NCI-H345 (cell line): ENCODE results near the gene DLX4.

Experiments
- DNase-seq: peaks from one replicate; lab custom pipeline; 2025; lab: John Stamatoyannopoulos, UW

DLX4 gene, protein sequence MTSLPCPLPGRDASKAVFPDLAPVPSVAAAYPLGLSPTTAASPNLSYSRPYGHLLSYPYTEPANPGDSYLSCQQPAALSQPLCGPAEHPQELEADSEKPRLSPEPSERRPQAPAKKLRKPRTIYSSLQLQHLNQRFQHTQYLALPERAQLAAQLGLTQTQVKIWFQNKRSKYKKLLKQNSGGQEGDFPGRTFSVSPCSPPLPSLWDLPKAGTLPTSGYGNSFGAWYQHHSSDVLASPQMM

DNA sequence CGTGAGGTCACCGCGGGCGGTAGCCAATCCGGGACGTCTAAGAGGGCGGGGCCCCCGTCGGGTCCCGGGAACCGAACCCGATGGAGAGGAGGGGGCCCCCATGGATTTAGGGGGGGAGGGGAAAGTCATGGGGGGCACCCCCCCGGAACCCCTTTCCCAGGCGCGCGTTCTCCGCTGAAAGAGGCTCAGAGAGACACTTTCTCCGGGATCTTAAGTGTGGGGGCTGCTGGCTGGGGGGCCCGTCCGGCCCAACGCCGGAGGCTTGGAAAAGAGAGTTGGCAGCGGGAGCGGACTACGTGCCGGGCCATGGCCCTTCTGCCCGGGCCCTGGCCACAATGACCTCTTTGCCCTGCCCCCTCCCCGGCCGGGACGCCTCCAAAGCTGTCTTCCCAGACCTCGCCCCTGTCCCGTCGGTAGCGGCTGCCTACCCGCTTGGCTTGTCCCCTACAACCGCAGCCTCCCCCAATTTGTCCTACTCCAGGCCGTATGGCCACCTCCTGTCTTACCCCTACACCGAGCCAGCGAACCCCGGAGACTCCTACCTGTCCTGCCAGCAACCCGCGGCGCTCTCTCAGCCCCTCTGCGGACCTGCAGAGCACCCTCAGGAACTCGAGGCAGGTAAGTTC, at the start of gene DLX4:
Gene DLX4 (plus strand): TSS at position 57 of the 626 bp plus-strand sequence. CDS start 279 bp downstream, at position 336.
- DNase-seq: no peak

DNA sequence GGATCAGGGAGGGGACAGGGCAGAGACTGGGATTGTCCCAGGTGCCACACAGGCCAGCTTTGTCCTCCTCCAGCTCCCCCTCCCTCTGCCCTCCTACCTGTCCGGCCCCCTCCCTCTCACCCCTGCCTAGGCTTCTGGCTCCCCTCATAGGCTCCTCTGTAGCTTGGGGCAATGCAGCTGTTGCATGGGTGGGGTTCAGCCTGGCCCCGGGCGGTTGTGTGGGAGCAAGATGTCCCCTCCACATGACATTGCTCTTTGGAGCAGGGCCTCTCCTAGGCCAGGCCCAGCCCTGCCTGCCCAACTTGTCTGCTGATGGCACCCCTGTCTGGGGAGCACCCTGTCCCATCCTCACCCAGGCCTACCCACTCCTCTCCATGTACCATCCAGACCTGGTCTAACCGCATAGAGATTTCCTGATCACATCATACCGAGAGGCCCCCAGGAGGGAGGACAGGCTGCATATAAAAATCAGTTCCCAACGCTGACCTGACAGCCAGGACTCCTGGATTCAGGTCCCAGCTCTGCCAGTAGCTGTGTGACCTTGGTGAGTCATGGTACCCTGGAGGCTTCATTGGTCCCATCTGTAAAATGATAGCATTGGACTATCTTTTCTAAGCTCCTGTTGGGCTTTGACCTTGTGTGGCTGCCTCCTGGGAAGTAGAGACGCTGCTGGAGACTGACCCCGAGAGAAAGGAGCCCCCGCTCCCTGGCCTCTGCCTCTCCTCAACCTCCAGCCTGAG, 48.8 kb upstream of the DLX4 start:
- no peak for DNase-seq

DNA sequence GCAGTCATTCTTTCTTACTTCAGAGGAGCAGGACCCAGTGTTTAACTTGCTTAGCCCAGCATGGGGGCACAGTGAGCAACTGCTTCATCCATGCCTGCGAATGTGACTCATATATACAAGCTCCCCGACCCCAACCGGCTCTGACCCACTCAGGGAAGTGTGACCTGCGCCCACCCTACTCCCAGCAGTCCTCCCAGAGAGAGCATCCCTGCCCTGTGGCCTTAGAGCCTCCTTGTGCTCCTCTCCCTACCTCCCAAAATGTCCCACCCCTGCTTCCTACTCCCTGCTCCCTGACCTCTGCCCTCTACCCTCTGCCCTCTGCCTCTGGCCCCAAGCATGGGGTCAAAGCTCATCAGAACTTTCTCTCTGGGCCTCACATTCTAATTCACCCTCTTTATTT, 46.9 kb upstream of the DLX4 start:
- no peak for DNase-seq

DNA sequence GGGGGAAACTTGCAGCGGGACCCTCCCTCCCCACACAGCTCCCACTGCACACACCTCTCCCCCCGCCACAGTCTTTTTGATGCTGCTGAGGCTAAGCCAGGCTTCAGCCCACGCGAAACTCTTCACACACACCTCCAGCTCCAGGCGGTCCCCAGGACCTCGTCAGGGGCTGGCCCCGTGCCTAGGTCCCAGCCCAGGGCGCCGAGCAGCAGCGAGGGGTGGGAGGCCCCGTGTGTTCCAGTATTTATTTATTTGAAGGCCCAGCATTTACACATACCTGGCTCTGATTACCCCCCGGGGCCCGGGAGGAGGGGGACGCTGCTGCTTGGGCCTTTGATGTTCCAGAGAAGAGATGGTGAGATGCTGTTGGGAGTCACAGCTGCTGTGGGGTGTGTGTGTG, 44.9 kb upstream of the DLX4 start:
- DNase-seq: no peak

DNA sequence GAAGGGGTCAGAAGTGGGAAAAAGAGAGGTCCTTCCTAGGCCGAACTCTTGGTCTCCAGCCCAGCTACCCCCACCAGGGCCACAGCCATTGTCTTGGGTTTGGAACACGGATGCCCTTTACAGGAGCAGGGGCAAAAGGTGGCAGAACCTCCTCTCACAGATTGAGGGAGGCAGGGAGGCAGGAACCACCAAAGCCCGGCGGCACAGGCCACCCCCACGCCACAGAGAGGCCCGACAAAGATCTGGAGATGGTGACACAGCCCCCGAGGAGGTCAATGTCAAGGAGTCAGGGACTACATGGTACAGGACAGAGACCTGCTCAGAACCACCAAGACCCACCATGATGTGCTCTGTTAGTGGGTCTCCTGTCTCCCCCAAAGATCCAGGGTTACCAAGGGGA, 44.4 kb upstream of the DLX4 start:
- DNase-seq: no peak

DNA sequence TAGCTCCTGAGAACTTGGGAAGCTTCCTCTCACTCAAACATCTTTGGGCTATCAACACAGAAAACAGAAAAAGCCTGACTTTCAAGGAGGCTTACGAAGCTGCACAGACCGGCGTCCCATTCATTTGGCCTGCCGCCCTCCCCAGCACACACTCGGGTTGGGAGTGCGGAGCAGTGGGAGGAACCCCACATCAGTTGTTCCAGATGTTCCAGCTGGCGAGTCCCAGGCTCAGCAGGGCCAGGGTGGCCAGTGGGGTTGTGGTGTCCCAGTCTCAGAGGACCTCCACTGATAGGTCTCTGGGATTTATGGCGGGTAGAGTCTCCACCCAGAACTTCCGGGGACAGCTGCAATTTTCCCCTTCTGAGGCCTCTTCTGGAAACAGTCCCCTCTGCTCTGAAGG, 43.1 kb upstream of the DLX4 start:
- DNase-seq: no peak

DNA sequence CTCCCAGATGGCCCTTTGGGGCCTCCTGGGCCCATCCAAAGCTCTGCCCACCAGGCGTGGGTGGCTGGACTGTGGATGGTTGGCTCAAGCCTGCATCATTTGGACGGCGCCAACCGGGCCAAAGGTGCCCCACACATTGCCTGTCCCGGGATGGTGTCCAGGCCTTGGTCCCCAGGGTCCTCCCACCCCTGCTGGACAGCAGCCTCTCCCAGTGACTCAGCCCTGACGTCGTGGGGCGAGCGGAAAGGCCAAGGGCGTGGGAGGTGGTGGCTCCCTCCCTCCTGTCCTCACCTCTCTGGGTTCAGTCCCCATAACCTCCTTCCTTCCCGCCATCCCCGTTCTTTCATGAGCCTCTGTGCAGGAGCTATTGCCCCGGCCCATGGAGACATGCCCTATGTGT, 42.1 kb upstream of the DLX4 start:
- DNase-seq: no peak

DNA sequence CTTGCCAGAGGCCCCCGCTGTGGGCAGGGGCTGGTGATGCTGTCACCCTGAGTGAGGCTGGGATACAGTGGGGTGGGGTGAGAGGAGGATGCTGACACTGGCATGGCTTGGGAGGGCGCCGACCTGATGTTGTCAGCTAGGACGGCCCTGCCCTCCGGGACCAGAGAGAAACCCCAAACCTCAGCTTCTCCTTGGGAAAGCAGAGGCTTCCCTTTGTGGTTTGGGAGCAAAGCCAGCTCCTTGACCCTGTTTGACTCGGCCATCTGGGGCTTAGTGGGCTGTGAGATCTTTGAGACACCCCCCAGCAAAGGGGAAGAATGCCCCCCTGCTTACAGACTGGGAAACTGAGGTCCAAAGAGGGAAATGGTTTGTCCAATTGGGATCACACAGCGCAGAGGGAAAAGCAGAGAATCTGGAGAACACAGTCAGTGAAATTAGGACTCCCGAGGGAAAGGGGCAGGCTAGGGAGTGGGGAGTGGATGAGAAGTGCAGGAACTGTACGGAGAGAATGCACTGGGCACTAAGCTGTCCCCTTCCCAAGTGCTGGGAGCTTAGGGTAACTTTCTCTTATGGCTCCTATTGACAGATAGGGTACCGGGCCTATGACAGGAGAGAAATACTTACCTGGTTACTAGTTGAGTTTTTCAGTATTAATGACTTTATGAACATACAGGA, 40.7 kb upstream of the DLX4 start:
- no peak for DNase-seq

DNA sequence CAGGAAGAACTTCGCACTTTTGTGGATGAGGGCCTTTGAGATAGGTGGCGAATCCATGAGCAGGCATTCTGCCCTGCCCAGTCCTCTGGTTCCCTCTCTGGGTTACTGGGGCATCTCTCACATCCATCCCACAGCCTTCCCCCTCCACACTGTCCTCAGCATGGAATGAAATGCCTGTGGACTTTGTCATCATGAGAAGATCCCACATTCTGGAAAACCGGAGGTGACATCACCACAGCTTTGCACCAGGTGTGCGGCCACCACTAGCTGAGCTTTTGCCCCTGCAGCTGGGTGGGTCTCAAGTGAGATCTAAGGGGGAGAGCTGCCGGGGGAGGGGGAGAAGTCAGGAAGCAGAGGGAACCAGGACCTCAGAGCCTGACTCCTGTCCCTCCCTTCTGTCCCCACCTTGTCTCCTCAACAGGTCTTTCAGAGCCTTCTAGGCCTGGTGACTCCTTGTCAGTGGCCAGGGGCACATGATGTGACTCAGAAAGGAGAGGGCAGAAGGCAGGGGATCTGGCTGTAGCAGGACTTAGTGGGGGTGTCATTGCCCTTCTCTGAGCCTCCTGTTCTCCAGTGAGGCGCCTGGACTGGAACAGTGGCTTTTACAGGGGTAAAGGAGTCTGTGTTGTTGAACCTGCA, 40.0 kb upstream of the DLX4 start:
- DNase-seq: no peak

DNA sequence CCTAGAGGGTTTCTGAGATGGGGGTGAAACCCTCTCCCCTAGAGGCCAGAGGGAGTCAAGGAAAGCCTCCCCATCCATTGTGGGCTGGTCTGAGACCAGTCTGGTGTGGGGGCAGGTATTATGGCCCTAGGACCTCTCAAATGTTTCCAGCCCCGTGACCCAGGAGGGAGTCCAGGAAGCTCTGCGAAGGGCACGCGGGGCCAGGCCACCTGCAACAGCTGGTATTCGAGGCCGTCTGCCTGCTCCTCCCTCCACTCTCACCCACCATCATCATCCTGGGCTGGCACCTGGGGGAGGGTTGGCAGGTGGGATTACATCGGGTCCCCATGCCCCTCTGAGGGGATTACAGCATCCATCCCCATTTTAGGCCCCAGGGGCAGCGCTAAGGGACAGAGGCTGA, 38.1 kb upstream of the DLX4 start:
- no peak for DNase-seq

DNA sequence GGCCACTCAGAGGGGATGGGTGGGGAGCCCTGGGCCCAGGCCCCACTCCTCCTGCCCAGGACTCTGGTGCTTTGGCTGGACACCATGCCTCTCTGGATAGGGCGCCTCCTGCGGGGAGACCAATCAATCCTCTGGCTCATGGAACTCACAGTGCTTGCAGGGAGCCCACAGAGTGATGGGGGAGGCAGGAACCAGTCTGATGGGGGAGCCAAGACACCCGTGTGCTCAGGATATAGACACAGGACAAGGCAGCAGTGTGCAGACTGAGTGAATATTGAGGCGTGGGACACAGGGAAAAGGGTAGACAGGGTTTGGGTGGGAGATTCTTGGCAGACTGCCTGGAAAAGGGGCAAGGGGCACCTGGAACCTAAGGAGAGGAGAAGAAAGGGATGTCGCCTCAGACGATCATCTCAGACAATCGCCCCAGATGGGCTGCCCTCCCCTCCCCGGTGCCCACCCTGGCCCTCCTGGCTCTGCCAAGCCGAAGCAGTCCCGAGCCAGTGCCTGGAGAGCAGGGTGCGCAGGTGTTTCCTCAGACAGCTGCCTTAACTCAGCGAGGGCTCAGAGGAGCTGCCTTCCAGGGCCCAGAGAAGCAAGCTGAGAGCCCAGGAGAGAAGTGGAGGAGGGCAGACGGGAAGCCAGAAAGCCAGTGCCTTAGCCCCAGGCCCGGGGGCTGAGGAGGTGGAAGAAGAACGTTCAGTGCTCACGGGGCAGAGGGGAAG, 37.4 kb upstream of the DLX4 start:
- DNase-seq: no peak

DNA sequence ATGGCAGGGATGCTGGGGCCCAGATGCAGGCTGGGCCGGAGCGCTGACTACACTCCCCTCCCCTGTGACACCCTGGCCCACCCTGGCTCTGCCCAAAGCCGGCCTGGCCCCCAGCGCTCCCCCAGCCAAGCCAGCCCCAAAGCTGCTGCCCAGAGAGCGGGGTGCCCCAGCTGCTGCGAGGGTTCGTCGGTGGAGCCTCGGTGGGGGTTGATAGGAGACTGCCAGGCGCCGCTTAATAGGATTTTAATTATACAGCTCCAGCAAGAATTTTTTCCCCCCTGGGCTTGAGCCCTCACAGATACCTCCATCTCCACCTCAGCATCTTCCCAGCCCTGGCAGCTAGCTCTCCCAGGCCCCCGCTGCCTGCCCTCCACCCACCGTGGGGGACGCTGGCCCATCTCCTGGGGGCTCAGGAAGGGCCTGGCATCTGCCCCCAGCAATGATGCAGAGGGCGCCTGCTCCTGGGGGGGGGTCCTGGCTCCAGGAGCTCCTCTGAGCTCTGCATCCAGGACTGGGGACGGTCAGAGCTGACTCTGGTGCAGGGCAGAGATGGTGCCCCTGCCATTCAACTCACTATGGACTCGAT, 36.8 kb upstream of the DLX4 start:
- no peak for DNase-seq

DNA sequence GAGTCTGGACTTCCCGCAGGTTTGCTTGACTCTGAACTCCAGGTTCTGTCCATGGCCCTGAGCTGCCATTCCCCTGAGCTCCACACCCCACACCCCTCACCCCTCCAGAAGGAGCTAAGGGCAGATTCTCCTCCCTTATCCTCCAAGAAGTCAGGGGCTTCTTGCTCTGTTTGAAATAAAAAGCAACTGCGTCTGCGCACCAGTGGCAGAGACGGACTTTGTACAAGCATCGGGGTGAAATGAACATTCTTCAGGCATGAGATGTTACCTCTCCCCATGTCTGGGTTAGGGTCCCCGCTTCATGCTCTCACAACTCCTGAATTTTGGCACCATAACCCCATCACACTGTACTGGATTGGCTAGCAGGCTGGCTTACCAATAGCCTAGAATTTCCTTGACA, 36.1 kb upstream of the DLX4 start:
- no peak for DNase-seq

DNA sequence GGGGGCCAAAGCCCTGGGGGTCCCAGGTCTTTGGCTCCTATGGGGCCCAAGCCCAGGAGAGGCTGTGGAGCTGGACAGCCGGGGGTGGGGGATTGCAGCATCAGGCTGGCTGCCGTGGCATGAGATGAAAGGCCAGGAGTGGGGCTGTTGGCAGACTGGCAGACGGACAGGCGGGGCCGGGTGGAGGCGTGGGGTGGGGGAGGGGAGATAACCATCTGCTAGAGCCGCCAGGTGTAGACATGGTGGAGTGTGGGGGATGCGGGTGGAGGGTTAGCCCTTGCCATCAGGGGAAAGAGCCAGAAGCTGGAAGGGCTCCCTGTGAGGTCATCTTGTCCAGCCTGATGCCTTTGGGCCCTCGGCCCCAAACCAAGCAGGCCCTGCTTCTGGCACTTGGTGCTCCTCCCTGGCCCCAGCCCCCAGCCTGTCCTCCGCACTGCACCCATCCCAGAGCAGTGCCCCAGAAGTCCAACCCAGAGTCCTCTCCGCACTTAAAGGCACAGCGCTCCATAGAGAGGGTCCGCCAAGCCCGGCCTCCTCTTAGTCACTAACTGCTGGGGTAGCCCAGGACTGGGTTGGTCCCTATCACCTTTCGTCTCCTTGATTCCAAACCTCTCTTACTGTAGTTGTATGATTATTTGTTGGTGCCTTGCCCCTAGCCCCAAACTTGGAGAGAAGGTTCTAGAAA, 33.3 kb upstream of the DLX4 start:
- no peak for DNase-seq

DNA sequence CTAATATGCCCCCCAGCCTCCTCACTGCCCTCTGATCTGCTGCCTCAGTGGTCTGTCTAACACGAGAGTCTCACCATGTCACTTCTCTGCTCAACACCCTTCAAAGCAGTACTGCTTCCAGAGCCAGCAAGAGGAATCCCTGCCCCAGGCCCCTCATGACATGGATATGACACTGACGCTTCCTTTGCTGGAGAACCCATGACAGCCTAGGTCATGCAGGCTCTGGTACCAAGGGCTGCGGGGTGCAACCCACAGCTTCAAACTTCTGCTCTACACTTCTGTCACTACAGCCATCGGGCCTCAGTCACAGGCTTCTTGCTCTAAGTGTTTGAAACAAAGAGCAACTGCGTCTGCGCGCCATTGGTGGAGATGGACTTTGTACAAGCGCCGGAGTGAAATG, 32.6 kb upstream of the DLX4 start:
- no peak for DNase-seq

DNA sequence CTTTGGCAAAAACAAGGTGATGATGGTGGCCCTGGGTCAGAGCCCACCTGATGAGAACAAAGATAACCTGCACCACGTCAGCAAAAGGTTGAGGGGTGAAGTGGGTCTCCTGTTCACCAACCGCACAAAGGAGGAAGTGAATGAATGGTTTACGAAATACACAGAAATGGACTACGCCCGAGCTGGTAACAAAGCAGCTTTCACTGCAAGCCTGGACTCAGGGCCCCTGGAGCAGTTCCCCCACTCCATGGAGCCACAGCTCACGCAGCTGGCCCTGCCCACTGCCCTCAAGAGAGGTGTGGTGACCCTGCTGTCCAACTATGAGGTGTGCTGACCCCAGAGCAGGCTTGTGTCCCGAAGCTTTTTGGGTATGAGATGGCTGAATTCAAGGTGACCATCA, 29.7 kb upstream of the DLX4 start:
- no peak for DNase-seq

DNA sequence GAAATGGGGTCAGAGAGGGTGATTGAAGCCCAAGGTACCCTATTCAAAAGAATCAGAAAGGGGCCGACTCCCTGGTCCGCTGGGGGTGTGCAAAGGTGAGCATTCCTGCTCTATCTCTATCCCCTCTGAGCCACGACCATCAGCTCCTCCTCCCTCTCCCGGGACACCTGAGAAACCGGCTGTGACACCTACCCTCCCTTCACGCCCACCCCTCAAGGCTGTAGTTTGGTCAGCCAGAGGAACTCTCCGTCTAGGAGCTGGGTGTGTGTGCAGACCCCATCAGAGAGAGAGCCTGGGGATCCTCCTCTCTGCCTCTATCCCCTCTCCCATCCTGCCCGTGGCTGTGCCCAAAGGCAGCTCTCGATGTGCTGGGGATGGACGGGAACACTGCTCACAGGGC, 27.6 kb upstream of the DLX4 start:
- DNase-seq: no peak

DNA sequence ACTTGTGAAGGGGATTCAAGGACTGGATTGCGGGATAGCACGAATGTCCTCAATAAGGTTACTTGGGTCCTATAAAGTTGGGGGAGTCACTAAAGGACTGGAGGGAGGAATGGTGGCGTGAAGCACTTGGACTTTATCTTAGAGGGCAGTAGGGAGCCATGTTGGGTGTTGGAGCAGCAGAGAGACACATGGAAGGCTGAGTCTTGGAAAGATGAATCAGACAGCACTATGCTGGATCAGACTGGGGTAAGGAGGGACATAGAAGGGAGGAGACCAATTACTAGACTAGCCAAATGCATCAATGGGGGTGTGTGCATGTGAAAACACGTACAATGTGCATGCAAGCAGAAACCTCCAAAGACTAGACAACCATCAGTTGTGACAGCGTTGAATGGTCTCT, 26.0 kb upstream of the DLX4 start:
- no peak for DNase-seq

DNA sequence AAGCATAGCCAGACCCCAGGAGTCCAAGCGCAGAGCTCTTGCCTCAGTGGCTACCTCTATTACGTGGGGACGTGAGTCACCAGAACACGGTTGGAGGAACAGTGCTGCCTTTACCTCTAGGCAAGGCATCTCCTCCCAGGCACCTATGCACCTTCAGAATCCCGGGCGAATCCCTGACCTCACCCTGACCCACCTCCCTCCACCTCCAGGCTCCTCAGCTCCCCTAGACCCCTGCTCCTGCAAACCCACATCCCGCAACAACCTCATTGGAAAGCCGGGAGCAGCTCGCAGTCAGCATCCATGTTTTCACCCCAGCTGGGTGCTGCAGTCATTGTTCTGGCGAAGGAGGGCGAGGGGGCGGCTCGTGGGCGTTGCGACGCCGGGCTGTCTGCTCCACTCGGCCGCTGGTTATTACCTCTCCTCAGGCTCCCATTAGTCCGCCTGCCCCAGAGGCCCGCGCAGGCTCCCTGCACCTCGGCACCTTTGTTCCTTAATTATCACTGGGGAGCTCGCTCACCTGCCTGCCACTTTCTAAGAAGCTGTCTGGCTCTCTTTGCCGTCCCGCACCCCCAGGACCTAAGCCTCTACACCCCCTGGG, 24.6 kb upstream of the DLX4 start:
- no peak for DNase-seq

DNA sequence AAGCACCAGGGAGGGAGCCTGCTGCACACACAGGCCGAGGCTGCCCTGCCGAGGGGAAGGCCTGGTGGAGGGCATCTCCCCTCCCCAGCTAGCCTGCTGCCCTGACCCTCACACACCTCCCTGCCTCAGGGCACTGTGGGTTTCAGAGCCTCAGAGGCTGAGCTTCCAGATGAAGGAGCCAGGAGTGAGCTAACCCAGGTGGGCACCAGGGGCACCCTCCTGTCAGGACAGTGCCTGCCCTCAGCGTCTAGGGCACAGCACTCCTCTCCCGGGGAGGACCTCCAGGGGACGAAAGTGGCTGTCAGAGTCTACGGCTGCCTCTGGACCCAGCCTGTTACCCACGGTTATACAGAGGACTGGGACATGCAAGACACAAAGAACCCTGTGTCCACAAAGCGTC, 22.8 kb upstream of the DLX4 start:
- DNase-seq: no peak
